NB4 (cell line): ENCODE measurements around the gene SPNS3.

Experiments used
- POLR2A ChIP-seq: IDR thresholded peaks from 2 replicates; pipeline ENCODE4 v1.6.1; 2011; ENCODE audit warnings: mild to moderate bottlenecking; ENCODE audit not compliant: insufficient read length; ENCODE audit errors: extremely low read depth
- TF ChIP-seq, protein P1 (sequence below): IDR thresholded peaks from one replicate; pipeline ENCODE4 v1.5.1; 2012; ENCODE audit warnings: low read depth, low read length

GRCh38 chr17:4426499-4427208 lies 7.1 kb upstream of the SPNS3 start:
- TF ChIP-seq, protein P1, sequence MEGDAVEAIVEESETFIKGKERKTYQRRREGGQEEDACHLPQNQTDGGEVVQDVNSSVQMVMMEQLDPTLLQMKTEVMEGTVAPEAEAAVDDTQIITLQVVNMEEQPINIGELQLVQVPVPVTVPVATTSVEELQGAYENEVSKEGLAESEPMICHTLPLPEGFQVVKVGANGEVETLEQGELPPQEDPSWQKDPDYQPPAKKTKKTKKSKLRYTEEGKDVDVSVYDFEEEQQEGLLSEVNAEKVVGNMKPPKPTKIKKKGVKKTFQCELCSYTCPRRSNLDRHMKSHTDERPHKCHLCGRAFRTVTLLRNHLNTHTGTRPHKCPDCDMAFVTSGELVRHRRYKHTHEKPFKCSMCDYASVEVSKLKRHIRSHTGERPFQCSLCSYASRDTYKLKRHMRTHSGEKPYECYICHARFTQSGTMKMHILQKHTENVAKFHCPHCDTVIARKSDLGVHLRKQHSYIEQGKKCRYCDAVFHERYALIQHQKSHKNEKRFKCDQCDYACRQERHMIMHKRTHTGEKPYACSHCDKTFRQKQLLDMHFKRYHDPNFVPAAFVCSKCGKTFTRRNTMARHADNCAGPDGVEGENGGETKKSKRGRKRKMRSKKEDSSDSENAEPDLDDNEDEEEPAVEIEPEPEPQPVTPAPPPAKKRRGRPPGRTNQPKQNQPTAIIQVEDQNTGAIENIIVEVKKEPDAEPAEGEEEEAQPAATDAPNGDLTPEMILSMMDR, result no peak
- TF ChIP-seq POLR2A, result no peak
